ENCODE results near the gene GGA1.

GGA1 gene, protein sequence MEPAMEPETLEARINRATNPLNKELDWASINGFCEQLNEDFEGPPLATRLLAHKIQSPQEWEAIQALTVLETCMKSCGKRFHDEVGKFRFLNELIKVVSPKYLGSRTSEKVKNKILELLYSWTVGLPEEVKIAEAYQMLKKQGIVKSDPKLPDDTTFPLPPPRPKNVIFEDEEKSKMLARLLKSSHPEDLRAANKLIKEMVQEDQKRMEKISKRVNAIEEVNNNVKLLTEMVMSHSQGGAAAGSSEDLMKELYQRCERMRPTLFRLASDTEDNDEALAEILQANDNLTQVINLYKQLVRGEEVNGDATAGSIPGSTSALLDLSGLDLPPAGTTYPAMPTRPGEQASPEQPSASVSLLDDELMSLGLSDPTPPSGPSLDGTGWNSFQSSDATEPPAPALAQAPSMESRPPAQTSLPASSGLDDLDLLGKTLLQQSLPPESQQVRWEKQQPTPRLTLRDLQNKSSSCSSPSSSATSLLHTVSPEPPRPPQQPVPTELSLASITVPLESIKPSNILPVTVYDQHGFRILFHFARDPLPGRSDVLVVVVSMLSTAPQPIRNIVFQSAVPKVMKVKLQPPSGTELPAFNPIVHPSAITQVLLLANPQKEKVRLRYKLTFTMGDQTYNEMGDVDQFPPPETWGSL

DNA sequence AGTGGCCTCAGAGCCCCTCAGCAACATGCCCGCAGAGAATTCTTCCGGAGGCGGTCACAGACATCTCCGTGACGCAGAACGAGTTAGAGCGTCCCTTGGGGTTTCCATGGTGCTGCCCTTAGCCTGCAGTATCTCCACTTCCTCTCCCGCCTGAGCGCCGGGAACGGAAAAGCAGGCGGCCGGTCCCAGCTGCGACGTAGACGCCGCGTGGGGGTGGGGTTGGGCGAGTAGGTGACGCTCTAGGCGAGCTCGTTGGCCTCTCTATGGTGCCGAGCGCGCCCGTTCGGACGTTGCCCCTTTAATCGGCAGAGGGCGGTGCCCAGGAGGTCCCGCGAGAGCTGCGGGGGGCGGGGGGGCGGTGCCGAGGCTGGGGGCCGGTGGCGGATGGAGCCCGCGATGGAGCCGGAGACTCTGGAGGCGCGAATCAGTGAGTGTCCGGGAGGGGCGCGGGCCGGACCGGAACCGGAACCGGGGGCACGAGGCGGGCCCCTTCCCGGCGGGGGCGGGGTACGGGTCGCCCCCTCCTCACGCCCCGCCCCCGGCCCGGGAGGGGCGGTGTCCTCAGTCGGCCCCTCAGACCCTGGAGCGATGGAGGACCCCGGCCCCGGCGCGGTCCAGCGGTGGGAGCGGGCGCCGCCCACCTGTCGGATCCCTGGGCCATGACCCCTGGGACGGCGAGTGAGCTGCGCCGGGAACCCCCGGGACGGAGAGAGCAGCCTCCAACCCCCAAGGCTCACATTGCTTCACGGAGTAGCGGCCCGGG, at the start of gene GGA1:
TSS of gene GGA1 (plus strand) at position 358 of the 763 bp plus-strand sequence. CDS start at position 385, 27 bp downstream.
- DNase-seq (ENCODE audit: low spot score): peak; percentile 86

DNA sequence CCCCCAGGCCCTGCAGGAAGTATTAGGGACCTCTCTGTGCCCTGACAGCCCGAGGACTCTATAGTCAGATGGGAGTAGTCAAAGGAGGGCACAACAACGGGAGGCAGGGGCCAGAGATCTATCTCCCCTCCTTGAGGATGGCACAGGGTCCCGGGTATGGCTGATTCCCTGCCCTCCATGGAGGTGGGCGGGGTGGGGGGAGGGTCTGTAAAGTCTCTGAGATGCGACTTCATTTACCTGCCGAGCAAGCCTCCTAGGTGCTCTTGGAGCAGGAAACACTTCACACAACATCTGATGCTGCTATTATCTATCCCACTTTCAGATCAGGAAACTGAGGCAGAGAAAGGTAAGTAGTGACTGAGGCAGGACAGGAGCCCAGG, 49.1 kb upstream of the GGA1 start:
- no peak for DNase-seq (ENCODE audit: low spot score)

DNA sequence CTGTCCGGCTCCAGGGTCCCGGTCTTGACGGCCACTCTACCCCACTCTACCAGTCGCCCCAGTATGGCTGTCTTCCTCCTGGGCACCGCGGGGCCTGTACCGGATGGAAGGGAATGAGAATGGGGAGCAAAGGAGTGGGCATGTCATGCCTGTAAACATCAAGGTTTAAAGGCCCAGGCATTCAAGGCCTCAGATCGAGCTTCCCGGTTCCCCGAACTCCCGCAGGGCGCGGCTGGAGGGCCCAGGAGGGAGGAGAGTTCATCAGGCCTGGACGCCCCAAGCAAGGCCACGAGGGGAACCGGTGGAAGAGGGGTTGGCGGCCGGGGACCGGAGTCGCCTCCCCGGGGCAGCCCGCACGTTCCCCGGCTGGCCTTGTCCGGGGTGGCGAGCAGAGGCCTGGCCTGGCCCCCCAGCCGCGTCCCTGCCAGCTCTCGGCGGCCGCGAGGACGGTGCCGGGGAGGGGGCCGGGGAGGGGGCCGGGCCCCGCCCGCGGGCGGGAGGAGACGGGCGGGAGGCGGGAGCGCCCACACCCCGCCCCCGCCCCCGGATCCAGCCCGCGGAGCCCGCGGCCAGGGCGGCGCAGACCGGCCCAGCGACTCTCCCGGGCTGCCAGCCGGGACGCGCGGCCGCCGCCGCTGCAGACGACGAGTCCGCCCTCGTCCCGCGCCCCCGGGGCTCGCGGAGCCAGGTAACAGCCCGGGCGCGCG, 48.6 kb upstream of the GGA1 start, which contains the start of gene CDC42EP1:
TSS of gene CDC42EP1 (plus strand) at position 580 of the 707 bp plus-strand sequence. CDS start 5,870 bp downstream, outside the sequence.
- DNase-seq (ENCODE audit: low spot score): no peak

DNA sequence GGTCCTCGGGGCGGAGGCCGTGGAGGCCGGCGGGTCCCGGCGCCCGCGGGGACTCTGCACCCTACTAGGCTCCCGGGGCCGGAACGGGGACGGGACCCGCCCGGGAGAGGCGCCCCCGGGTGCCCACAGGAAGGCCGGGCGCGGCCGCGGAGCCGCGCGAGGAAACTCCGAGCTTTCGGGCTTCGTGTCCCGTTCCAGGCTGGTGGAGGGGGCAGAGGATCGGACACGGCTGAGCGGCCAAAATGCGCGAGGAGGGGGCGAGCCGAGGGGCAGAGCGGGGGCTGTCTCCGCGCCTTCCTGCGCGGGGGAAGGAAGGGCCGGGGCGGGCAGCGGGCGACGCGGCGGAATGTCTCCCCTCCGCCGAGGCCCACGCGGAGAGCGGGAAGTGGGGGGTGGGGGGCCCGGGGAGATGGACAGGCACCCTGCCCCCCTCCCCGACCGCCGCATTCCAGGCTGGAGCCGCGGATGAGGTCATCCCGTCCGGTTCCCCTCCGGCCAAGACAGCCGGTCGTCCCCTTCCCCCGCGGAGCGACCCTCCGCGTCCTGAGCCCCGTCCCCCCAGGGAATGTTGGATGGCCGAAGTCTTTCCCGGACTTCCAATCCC, 47.9 kb upstream of the GGA1 start:
- DNase-seq (ENCODE audit: low spot score): no peak

DNA sequence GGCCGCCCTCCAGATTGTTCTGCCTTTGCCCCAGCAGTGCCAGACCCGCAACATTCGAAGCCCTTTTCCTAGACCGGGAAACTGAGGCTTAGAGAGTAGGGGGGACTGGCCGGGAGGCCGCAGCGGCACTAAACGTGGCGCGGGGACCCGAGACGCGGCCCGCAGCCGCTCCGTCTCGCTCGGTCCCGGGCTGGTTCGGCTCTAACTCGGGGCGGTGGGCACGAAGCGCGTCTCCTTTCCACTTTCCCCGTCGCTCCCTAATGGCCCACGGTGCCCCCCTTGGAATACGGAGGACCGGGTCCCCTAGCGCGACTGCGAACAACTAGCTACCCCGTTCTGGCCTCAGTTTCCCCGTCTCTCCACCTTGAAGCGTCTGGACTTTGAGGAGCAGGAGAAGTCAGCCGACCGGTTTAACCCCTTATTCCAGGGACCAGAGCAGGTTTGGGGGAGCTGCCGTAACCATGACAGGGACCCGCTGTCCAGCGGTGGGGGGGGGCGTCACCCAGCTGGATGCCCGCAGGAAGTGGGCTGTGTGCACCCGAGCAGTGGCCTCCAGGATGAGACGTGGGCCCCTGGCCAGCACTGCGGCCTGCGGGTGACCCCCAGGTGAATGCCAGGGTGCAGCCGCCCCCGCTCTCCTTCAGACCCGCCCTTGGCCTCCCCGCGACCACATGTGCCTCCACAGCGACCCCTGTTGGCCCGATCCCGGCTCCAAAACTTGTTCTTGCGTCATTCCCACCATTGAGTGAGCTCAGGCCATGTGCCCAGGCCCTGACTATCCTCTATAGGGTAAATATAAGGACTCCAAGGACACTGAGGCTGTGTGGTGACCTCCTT, 47.2 kb upstream of the GGA1 start:
- DNase-seq (ENCODE audit: low spot score): peak; percentile 91

DNA sequence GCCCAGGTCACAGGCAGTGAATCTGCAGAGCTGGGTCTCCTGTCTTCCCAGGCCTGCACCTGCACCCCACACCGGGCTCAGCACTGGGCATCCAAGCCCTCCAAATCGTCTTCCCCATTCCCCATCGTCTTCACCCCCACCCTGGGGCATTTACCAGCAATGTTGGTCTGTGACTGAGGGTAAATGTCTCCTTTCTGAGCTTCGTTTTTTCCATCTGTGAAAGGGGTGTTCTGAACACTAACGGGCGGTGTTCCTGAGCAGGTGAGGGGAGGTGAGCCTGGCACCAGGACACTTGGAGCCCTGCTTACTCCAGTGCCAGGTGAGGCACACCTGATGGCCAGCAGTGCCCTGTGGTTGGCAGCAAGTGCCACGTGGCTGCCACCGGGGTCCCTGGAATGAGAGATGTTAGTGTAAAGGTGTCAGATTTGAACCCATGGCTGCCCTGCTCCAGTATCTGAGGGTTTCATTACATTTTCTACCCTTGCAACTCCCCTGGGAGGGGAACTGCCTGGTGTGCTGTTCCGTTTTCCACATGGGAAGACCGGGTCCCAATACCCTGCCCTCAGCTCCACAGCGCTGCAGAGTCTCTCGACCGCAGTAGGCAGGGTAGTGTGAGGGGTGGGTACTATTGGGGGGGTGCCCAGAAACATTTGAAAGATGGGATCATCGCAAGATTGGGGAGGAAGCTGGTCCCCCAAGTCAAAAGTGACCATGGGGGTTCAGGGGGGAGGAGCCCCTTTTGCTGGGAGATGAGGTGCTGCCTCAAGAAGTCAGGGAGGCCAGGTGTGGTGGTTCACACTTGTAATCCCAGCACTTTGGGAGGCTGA, 46.4 kb upstream of the GGA1 start:
- no peak for DNase-seq (ENCODE audit: low spot score)

DNA sequence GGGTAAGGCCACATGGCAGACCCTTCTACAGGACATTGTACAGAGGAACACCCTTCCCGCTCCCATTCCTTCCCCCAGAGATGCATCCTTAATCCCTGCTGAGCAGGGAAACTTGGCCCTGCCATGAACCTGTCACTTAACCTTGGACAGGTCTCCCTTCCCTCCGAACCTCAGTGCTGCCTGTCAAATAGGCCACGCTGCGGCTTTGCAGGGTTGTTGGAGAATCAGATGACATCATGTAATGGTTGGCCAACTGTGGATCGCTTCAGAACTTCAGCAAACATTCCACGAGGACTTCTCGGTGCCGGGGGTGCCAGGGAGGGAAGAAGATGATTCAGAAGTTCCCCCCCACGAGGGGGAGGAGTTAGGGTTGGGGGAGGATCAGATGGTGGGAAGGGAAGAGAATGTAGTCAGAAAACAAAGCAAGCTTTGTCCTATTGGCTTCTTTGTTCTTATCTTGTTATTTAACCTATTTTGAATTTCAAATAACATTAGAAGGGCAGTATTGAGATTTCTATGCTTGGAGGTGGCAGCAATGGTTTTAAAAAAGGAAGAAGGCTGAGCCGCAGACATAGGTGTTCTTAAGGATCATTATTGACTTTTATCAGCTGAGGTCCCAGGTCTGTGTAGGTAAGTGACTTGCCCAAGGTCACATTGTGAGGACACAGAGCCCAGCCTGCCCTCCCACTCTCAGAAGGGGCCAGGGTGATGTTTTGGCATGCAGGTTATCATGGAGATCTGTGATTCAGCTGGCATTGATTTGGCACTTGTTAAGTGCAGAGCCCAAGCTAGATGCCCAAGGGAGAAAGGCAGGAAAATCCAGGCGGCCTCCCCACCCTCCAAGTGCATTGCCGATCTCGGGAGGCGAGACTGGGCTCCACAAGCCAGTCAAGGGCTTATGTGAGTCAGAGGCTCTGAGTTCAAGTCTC, 45.2 kb upstream of the GGA1 start:
- DNase-seq (ENCODE audit: low spot score): no peak

DNA sequence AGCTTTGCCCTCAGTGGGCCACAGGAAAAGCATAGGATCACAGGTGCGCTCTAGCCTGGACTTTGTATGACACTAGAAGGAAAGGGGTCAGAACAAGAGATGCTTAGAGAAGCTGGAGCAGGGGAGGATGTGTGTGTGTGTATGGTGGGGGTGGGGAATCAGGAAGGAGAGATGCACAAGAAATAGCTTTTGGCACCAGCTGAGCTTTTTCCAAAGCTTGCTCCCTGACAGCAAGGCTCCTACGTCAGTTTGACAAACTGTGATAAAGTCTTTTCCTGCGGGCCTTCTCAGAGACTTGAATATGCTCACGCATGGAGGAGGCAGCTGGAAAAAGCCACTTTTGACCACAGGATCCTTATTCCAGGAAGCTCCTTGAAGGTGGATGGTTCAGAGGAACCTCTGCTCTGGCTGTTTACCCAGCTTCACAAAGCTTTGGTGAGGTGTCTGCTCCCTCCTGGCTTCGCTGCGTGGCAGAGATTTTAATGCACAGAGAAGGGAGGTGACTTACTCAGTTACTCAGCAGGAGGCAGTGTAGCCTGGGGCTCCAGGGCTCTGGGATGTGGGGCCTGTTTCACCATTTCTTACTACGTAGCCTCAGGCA, 44.4 kb upstream of the GGA1 start:
- DNase-seq (ENCODE audit: low spot score): no peak

DNA sequence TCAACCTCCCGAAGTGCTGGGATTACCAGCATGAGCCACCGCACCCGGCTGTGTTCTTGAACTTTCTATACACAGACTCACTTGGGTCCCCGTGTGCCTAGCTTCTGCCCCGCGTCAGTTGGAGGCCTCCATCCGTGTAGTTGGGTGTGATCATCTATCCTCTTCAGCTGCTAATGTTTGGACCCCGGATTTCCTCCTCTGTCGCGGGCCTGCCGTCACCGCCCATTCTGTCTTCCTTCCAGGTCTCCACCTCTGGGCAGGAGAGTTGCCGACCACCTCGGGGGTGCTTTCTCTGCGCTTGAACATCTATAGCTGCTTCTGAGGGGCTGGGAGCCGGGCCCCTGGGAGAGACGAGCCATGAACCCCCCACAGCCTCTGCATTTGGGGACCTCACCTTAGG, 42.8 kb upstream of the GGA1 start:
- DNase-seq (ENCODE audit: low spot score): no peak

DNA sequence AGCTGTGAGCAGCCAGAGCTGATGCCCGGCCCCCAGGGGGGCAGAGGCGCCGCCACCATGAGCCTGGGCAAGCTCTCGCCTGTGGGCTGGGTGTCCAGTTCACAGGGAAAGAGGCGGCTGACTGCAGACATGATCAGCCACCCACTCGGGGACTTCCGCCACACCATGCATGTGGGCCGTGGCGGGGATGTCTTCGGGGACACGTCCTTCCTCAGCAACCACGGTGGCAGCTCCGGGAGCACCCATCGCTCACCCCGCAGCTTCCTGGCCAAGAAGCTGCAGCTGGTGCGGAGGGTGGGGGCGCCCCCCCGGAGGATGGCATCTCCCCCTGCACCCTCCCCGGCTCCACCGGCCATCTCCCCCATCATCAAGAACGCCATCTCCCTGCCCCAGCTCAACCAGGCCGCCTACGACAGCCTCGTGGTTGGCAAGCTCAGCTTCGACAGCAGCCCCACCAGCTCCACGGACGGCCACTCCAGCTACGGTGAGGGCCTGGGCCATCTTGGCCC, 42.3 kb upstream of the GGA1 start:
- no peak for DNase-seq (ENCODE audit: low spot score)

DNA sequence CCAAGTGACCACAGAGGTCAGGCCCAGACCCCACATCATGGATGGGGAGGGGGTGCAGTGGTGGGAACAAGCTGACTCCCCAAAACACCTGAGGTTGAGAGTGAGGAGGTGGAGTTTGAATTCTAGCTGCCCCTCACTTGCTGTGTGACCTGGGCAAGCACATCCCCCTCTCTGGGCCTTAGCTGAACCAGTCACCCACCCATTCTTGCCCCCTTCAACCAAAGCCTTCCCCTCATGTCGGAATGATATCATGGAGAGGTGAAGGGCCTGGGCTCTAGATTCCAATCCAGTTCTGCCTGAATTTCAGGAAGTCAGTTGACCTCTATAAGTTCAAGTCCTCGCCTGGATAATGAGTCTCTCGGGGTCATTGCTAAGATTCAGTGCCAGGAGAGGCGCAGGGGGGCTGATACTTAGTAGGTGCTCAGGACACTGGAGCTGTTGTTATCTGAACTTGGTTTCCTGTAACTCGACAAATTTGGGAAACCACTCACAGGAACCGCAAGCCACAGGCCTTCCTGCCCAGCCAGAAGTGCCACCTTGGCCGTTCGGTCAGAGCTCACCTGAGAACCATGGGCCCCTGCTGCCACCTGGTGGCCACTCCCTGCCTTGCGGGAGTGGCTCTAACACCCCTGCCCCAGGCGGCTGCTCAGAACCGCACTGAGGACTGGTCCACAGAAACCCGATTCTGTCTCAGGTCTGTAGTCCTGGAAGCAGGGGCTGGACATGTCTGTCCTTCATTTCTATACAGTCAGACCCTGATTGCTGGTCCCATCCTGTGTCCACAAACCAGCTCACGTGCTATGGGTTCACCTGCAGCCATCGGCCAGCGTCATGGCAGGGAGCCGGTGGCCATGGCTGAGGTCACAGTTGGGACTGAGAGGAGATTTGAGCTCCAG, 41.5 kb upstream of the GGA1 start:
- DNase-seq (ENCODE audit: low spot score): peak; percentile 84

DNA sequence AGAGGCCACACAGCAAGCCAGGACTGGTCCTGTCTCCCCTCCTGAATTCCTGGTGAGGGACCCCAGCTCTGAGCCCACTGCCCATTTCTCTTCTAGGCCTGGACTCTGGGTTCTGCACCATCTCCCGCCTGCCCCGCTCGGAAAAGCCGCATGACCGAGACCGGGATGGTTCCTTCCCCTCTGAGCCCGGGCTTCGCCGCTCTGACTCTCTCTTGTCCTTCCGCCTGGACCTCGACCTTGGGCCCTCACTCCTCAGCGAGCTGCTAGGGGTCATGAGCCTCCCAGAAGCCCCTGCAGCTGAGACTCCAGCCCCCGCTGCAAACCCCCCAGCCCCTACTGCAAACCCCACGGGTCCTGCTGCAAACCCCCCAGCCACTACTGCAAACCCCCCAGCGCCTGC, 40.6 kb upstream of the GGA1 start:
- DNase-seq (ENCODE audit: low spot score): no peak

DNA sequence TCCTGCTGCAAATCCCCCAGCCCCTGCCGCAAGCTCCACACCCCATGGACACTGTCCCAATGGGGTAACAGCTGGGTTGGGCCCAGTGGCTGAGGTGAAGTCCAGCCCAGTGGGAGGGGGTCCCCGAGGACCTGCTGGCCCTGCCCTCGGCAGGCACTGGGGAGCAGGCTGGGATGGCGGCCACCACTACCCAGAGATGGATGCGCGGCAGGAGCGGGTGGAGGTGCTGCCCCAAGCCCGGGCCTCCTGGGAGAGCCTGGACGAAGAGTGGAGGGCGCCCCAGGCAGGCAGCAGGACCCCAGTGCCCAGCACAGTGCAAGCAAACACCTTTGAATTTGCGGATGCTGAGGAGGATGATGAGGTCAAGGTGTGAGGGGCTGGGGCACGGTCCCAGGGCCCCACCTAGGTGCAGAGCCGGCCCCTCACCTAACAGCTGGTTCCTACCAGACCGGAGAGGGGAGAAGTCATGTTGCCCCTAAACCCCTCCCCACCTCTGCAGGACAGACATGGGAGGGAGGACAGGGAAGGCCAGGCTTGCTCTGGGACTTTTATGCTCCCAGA, 40.1 kb upstream of the GGA1 start:
- no peak for DNase-seq (ENCODE audit: low spot score)

DNA sequence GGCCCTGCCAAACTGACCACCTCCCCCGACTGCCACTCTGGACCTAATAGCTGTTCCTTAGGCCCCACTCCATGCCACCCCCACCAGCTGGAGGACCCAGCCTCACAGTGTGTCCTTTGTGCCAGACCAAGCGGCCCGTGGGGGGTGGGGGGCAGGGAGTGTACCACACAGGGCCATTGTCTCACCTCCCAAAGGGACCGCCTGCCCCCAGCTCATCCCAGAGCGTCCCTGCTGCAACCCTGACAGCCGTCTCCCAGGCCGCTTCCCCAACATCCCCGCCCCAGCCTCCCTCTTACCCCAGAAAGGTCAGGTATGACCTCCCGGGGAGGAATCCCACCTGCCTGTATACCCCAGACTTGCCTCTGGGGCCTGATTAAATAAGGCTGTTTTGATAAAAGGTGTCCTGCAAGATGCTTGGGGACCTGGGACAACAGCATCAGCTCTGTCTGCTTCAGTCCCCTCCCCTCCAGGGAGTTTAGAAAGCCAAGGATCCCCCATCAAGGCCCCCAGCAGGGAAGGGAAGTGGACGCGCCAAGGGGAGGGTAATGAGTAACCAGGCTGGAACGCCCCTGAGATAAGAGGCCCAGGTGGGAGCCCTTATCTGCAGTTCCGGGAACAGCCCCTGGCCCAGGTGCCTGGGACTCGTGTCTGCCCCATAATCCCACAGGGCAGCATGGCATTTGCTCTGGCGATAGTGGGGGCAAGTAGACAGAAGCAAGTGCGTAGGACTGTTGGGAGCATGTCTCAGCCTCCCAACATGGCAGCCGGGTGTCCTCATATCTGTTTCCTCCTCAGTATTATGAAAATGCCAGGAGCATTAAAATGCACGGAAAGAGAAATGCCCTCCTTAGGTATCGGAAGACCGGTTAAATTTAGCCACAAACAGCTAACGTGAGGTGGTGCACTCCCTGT, 39.4 kb upstream of the GGA1 start:
- peak; percentile 77 for DNase-seq (ENCODE audit: low spot score)

DNA sequence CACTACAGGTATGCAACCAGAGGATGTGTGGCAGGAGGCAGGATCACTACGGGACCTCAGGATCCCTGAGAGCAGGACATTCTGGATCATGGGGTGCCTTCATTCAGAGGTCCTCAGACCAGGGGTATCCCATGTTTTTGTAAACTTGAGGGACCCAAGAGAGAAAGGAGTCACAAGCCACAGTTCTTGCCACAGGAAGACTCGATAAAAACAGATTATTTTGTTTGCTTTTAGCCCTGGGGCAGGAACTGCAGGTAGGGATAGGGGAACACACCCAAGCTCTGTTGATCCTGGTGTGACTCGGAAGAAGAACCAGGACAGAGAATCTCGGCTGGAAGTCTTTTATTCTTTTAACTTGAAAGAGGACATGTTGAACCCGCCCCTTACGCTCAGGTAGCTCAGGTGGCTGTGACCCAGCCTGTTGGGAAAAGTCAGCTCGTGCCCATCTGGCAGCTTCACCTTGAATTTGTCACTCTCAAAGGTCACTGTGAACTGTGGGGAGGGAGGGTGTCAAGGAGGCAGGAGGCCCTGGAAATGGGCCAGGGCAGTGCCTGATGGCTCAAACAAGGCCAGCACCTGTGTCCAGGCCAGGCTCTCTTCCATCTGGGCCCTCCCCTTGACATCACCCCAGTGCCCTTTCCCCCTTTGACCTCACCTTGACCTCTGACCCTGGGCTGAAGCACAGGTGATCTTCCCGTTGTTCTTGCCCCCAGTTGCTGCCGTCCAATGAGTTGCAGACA, 38.5 kb upstream of the GGA1 start:
- no peak for DNase-seq (ENCODE audit: low spot score)
